GM12878 (cell line): ENCODE results near the gene C16orf95. TPM values are rescaled to one million over a fixed set of nuclear protein-coding genes. Genes with fewer than 3 reads are reported as not detected.

Experiments used
- ATAC-seq: fragments of 200-7000 bp; cut with Tn5 transposase; 3 replicates; pipeline ENCODE4 v1.9.1; 2020; ENCODE audit warnings: mild to moderate bottlenecking, moderate library complexity
- BruUV-seq: library from RNA; stranded (reverse); fragments of 400-500 nt; replicated peaks from 2 replicates; lab custom pipeline; 2021; lab: Mats Ljungman, UMichigan
- CTCF ChIA-PET: fragments of 300-600 bp; sonication (Branson Sonifier 250); formaldehyde crosslinking; extraction: SDS; loops from one replicate; lab custom pipeline; 2021; ENCODE audit warnings: inconsistent platforms; lab: Yijun Ruan, JAX
- POLR2A ChIA-PET: fragments of 350-600 bp; formaldehyde crosslinking; extraction: SDS; loops from one replicate; lab custom pipeline; 2021; ENCODE audit warnings: inconsistent platforms; lab: Charles Lee
- RAD21 ChIA-PET: fragments of 300-600 bp; sonication (Branson Sonifier 250); formaldehyde crosslinking; loops from one replicate; lab custom pipeline; 2023; ENCODE audit warnings: antibody characterized with exemption; ENCODE audit not compliant: unreplicated experiment; lab: Charles Lee
- SMC1A ChIA-PET: fragments of 300-600 bp; sonication (Branson Sonifier 250); formaldehyde crosslinking; loops from one replicate; lab custom pipeline; 2023; ENCODE audit not compliant: unreplicated experiment, uncharacterized antibody; lab: Charles Lee
- DNase-seq: peaks from one replicate; pipeline ENCODE4 v3.0.0-alpha.2; 2011; ENCODE audit warnings: low read depth, low spot score
- FAIRE-seq: peaks from 3 replicates; lab custom pipeline; 2011; peaks lifted over from hg19 to GRCh38; lab: Jason Lieb, UNC
- H2AFZ ChIP-seq: 2 replicates; pipeline ENCODE4 v1.6.0; 2011; ENCODE audit warnings: low read depth, low read length, control low read depth; ENCODE audit not compliant: control insufficient read depth
- H3K27ac ChIP-seq: 2 replicates; pipeline ENCODE4 v1.5.1; 2011; ENCODE audit warnings: control low read depth; ENCODE audit not compliant: control insufficient read depth, insufficient read depth
- H3K27me3 ChIP-seq, 2 experiments: replicated peaks in 1 of 2; 2 replicates each; pipeline versions ENCODE4 v1.6.0 to v1.6.1; 2011; ENCODE audit warnings: low read length in 1 of 2; ENCODE audit not compliant: control insufficient read depth in 2 of 2, insufficient read depth in 2 of 2
- H3K36me3 ChIP-seq, 2 experiments: 2 replicates each; pipeline ENCODE4 v1.5.1; 2011; ENCODE audit warnings: low read length in 1 of 2; ENCODE audit not compliant: control insufficient read depth in 2 of 2, insufficient read depth in 2 of 2
- H3K4me1 ChIP-seq: 2 replicates; pipeline ENCODE4 v1.6.1; 2011; ENCODE audit warnings: mild to moderate bottlenecking, low read length, moderate library complexity, mixed read lengths; ENCODE audit not compliant: control insufficient read depth, insufficient read depth
- H3K4me2 ChIP-seq: 2 replicates; pipeline ENCODE4 v1.6.0; 2011; ENCODE audit warnings: control low read depth; ENCODE audit not compliant: control insufficient read depth, insufficient read depth
- H3K4me3 ChIP-seq: fragments of 200-600 bp; sonication (generic); 2 replicates; pipeline ENCODE4 v1.5.1; 2016
- H3K79me2 ChIP-seq: 2 replicates; pipeline ENCODE4 v1.6.0; 2011; ENCODE audit warnings: low read length; ENCODE audit not compliant: control insufficient read depth, insufficient read depth
- H3K9ac ChIP-seq: 2 replicates; pipeline ENCODE4 v1.8.0; 2011; ENCODE audit warnings: low read length, control low read depth, mixed read lengths; ENCODE audit not compliant: control insufficient read depth, insufficient read depth
- H3K9me3 ChIP-seq: replicated peaks from 3 replicates; pipeline ENCODE4 v1.5.1; 2011; ENCODE audit warnings: mild to moderate bottlenecking, low read length; ENCODE audit not compliant: control insufficient read depth, insufficient read depth
- H4K20me1 ChIP-seq: 2 replicates; pipeline ENCODE4 v1.6.0; 2011; ENCODE audit not compliant: control insufficient read depth, insufficient read depth
- POLR2A ChIP-seq: IDR thresholded peaks from 2 replicates; pipeline ENCODE4 v1.6.1; 2011; ENCODE audit warnings: low read depth, mild to moderate bottlenecking, low read length
- STAT3 ChIP-seq: IDR thresholded peaks from 2 replicates; pipeline ENCODE4 v1.6.1; 2011; ENCODE audit warnings: low read depth, low read length, improper control_type of control experiment
- ZNF687 ChIP-seq: fragments of 450-650 bp; IDR thresholded peaks from 2 replicates; pipeline ENCODE4 v1.6.1; 2017; ENCODE audit warnings: mild to moderate bottlenecking, moderate library complexity
- WGBS: methylation state at CpG from one replicate; pipeline ENCODE4 v1.1.6; 2016; ENCODE audit warnings: low lambda C conversion rate; ENCODE audit not compliant: insufficient replicate concordance, insufficient coverage; ENCODE audit errors: missing lambda C conversion rate; 5-methylcytosine and 5-hydroxymethylcytosine counted together
- in situ Hi-C: fragments of 300-500 bp; cut with MboI; formaldehyde crosslinking; loops from 9 replicates; pipeline ENCODE4 v1.14.3; 2018; ENCODE audit warnings: mixed read lengths
- intact Hi-C: fragments of 100-400 bp; cut with micrococcal nuclease; formaldehyde crosslinking; loops from one replicate; pipeline ENCODE4 v1.14.2; 2022; ENCODE audit not compliant: unreplicated experiment
- polyA plus RNA-seq, 11 experiments: library from polyadenylated mRNA; depleted of rRNA in 4 of 11; unstranded in 6 of 11; stranded (reverse) in 5 of 11; fragments of >200 nt; fragmentation: Nextera tagmentation in 4 of 11; fragmentation: Illumina TruSeq in 1 of 11; extraction: Ambion mirVana in 4 of 11; extraction: Trizol in 1 of 11; gene quantifications; 1 replicate in 1 of 11; 2 replicates in 10 of 11; pipeline versions ENCODE4 v1.2.1 to v1.2.3, GENCODE V29; 2011 to 2016; ENCODE audit warnings: inconsistent platforms in 2 of 11, missing spikeins in 2 of 11, low read depth in 1 of 11
- total RNA-seq, 4 experiments: library from RNA; depleted of rRNA in 3 of 4; stranded (reverse); fragments of >200 nt in 3 of 4; fragmentation: Illumina TruSeq in 1 of 4; extraction: Trizol in 1 of 4; gene quantifications; 2 replicates each; pipeline versions ENCODE4 v1.2.1 to v1.2.3, GENCODE V29; 2013 to 2021

The C16orf95 gene
- total and polyA plus RNA-seq, 10 of the 15 experiments (the other 5 are each of a cell fraction or from before 2014, with no cell fraction given), result 0.90 to 22.7 (median 6.0) TPM

DNA sequence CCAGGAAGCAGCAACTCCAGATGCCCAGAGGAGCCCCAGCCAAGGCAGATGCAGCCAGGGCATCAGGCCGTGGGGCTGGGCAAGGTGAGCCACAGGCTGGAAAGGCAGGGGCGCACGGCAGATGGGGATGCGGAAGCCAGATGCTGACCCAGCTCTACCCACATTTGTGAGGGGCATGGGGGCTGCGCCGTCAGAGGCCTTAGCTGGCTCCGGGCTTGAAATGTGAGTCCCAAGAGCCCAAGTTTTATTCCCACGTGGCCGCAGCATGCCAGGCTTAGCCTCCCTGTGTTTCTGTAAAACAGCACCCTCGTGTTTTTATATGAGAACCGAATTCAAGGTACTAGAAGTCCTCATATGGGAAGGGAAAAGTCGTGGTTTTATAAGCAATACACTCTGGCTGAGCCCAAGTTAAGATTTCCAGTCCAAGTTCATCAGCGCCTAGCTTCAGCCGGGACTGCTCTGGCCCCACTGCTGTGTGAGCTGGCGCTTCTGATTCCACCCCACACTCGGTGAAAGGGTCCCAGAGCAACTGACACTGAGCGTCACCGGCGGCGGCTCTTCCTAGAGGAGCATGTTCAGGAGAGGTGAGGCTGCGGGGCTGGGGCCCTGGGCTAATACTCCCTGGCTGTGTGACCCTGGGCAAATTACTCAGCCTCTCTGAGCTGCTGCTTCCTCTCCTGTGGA is 6.7 kb upstream of the C16orf95 start (continued):
- TF ChIP-seq ZNF687, result no peak
- TF ChIP-seq, all 136 proteins: peak for 0

- FAIRE-seq (no peak), ATAC-seq (no peak), DNase-seq (no peak)
- ChIA-PET POLR2A (interaction anchor here (0.6 kb wide), 1 partner anchor 50 kb away, joined by 3 read pairs; no protein-coding TSS in a partner anchor), RAD21 (no interaction called here), CTCF (interaction anchor here (2.6 kb wide), 1 partner anchor 72 kb away, joined by 11 read pairs; no protein-coding TSS in a partner anchor), SMC1A (interaction anchor here (1.2 kb wide), 1 partner anchor 58 kb away, joined by 3 read pairs; no protein-coding TSS in a partner anchor)
- H3K4me2 ChIP-seq, result no peak overlapping the region
- H3K79me2 ChIP-seq, result peaks cover 7% of the 10 kb centered on the region
- no peak overlapping the region for H3K9ac ChIP-seq
- BruUV-seq, result no TSS peak
- WGBS, result 88% methylated on average over 33 of the region's 35 CpGs
- no peaks in the 10 kb centered on the region for H3K27me3 ChIP-seq
- intact Hi-C loops (no loop called here), in situ Hi-C loops (no loop called here)
- no peak overlapping the region for H2AFZ ChIP-seq
- no peak overlapping the region for H3K4me3 ChIP-seq
- no peaks in the 10 kb centered on the region; the same call in 1 of the 2 replicates for H4K20me1 ChIP-seq
- H3K36me3 ChIP-seq, result 0 out of 4 replicates have a peak, but pooled peaks cover 0 to under 1% of the 10 kb centered on the region in 2 experiments
- no peak overlapping the region for H3K27ac ChIP-seq
- H3K9me3 ChIP-seq, result no peaks in the 10 kb centered on the region
- peaks cover 8% of the 10 kb centered on the region for H3K4me1 ChIP-seq
- TF ChIP-seq POLR2A (0 out of 2 replicates have a peak, but pooled peaks have one; percentile 6), STAT3 (no peak)
Observed at GRCh38 chr16:87322833-87323726, 5.9 kb upstream of the C16orf95 start.
